Amniotic epithelial cell (primary cell): ENCODE results near the gene REV1.
"Not testable (repeated sequence)": the region's sequence is repeated elsewhere in the genome, so short reads cannot be mapped to it uniquely, and the experiment has no call there.

Experiments used
- DNase-seq: peaks from one replicate; pipeline ENCODE4 v3.0.0-alpha.2; 2010; ENCODE audit warnings: low read depth

The REV1 gene

DNA sequence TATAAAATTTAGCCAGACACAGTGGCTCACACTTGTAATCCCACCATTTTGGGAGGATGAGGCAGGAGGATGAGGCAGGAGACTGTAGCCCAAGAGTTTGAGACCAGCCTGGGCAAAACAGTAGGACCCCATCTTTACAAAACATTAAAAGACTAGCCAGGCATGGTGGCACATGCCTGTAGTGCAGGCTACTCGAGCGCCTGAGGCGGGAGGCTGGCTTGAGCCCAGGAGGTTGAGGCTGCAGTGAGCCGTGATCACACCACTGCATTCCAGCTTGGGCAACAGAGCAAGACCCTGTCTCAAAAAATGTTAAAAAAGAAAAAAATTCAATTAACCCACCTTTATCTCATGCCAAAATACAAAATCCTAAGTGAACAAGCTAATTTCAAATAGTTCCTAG, 4.0 kb downstream of the REV1 start:
- DNase-seq: no peak

DNA sequence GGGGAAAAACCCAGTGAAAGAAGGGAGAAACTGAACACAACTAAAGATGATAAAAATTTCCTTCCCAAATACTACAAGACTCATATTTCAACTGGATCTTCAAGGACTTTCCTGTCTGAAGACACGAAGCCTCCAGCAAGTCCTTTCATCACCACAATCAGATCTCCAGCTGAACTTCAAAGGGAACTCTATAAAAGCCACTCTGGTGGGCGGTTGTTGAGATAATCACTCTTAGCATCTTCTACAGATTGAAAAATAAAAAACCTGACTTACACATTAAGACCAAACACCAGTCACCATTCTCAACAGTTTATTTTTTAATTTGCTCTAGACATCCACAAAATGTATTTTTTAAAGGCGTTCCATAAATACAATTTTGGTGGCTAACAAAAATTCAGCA, 4.4 kb downstream of the REV1 start:
- no peak for DNase-seq

DNA sequence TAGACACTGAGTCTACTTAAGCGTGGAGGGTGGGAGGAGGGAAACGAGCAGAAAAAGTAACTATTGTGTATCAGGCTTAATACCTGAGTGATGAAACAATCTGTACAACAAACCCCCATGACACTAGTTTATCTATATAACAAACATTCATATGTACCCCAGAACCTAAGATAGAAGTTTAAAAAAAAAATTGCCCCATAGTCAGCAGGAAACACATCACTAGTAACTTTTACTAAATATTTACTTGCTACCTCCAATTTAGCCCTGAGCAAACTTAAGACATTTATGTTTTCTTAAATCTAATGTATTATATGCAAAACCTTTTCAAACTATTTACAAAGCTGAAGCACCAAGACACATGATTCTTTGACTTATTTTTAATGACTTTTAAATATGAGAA, 5.6 kb downstream of the REV1 start:
- DNase-seq: no peak

DNA sequence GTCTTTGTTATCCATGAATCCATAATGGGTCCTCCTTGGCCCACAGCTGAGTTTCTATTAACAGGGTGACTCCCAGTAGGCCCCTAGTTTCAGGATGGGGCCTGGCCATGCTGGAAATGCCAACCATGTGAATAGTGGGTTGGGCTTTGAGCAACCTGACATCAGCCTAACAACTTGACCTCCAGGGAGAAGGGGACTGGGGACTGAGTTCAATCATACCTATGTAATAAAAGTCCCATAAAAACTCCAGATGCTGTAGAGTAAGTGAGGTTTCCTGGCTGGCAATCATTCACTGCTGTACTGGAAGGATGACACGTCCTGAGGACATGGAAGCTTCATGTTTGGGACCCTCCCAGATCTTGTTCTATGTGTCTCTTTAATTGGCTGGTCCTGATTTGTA, 7.9 kb downstream of the REV1 start:
- DNase-seq: no peak

DNA sequence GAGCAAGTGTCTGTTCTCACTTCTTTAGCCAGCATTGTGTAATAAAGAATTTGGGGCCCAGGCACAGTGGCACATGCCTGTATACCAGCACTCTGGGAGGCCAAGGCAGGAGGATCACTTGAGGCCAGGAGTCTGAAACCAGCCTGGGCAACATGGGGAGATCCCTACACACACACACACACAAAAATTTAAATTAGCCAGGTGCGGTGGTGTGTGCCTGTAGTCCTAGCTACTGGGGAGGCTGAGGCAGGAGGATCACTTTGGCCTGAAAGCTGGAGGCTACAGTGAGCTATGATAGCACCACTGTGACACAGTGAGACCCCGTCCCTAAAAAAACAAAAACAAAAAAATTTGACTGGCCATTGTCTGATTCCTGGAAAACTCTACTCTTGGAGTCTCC, 8.3 kb downstream of the REV1 start:
- no peak for DNase-seq

DNA sequence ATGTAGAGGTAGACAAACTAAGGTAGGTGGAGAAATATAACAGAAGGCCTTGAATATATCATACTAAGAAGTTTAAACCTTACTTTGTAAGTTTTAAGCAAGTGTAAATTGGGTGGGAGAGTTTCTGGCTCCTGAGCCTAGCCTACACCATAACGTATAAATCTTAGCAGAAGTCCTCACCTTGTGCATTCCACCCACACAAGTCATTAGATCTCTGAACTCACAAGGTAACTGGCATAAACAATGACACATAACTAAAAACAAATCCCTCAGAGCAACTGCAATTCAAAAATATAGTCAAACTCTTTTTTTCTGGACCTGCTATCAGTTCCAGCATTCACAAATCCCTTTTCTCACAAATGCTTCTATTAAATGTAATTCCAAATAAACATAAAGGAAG, 9.4 kb downstream of the REV1 start:
- peak; percentile 39 for DNase-seq

DNA sequence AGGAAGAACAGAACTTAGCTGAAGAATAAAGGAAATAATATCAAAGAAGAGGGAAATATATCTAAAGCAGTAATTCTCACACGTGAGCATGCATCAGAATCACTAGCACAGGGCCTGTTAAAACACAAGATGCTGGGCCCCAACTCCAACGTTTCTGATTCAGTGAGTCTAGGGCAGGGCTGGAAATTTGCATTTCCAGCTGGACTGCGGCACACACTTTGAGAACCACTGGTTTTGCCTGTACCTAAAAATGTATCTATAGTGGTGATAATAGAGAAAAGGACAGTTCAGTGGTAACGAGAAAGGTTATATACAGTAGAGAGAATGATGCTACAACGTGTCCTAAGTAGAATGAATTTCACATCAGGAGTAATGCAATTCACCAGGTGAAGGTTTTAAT, 11.2 kb downstream of the REV1 start:
- no peak for DNase-seq

DNA sequence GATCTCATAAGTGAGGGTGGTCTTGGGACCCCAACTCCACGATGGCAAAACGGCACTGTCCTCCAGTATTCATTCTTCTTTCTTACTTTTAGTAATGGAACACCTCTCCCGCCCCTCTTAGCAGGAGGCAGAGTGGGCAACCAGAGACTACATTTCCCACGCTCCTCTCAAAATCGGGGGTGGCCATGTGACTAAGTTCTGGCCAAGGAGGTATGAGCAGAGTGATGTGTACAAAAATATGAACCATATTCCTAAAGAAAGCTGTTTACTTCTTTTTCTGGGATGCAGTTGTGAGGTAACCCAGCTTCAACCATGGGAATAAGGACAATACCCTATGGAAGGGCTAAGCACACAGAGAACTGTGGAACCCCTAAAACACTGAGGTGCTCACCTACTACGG, 12.8 kb downstream of the REV1 start:
- no peak for DNase-seq

DNA sequence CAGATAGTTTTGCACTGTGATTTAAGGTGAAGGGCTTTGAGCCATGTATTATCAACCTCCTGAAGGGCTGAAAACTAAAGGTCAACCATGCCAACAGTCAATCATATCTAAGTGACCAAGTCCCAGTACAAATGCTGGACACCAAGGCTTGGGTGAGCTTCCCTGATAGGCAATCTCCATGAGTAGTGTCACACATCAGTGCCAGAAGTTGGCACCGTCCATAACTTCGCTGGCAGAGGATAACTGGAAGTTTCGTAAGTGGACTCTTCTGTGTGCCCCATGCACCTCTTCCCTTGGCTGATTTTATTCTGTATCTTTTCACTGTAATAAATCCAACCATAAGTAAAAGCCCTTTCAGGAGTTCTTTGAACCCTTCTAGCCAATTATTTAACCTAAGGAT, 13.2 kb downstream of the REV1 start:
- DNase-seq: no peak

DNA sequence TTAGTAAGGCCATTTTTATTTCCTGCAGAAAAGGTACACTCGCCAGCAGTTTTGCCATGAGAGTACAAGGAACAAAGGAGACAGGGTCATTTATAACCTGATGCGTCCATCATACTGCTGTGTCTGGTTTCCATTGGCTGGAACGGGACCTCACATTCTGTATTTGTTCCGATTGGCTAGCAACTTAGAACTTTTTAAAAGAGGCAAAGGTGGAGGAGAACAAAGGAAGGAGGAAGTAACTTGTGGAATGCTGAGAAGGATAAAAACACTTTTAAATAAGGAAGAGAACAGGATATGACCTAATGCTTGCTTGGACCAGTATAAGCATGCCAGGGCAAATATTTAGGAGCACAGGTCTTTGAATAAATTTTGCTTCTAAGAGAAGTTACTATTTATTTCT, 14.7 kb downstream of the REV1 start:
- not testable (repeated sequence) for DNase-seq

DNA sequence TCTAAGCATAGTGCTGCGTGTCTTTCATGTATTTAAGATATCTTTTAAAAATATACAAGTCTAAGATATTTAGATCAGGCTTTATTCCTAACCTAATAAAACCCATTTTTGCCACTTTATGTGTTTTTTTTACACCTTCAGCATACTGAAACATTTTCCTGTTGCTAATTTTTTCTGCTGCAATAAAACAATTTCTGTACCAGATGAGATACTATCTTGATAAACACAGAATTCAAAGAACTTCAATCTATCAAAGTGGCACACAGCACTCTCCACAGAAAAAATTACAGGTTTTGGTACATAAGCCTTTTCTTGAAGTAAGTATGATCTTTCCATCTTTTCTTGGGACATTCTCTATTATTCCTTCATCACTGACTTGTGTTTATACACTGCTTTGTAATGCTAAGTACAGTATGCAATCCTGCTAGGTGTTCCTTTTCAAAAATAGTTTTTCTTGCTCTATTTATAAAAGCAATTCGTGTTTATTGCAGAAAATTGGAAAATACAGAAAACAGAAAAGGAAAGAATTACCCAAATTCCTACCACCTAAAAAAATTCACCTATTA, 16.2 kb downstream of the REV1 start:
- DNase-seq: no peak

DNA sequence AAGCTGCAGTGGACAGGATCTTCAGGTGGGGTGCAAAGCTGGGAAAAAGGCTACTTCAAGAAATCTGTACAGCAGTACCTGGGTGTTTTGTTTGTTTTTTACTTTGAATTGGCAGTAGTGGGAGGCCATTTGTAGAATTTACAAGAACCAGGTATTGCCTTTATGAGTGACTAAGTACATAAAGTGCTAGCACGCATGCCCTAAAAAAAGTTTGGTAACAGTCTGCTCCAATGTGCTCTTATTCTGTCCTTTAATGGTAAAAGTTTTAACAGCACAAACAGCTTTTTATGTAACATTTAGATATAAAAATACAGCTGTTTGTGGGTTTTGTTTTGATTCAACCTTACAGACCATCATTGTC, 17.2 kb downstream of the REV1 start:
- no peak for DNase-seq

DNA sequence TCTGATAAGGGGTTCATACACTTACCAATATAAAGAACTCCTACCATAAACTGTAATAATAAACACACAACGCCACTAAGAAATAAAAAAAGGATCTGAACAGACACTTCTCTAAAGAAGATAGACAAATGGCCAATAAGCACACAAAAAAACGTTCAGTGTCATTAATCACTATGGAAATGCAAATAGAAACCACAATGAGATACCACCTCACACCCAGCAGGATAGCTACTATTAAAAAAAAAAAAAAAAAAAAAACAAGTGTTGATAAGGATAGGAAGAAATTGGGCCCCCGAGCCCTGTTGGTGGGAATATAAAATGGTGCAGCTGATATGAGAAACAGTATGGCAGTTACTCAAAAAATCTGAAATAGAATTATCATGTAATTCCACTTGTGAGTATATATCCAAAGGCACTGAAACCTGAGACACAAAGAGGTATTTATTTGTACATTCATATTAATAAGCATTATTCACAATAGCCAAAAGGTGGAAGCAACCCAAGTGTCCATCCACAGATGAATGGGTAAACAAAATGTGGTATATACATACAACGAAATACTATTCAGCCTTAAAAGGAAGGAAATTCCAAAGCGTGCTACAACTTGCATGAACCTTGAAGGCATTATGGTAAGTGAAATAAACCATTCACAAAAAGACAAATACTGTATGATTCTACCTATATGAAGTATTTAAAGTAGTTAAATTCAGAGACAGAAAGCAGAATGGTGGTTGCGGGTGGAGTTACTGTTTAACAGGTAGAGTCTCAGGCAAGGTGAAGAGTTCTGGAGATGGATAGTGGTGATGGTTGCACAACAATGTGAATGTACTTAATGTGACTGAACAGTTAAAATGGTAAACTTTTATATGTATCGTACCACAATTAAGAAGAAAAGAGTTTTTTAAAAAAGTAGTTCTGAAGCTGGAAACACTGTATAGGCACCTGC, 17.9 kb downstream of the REV1 start:
- no peak for DNase-seq

DNA sequence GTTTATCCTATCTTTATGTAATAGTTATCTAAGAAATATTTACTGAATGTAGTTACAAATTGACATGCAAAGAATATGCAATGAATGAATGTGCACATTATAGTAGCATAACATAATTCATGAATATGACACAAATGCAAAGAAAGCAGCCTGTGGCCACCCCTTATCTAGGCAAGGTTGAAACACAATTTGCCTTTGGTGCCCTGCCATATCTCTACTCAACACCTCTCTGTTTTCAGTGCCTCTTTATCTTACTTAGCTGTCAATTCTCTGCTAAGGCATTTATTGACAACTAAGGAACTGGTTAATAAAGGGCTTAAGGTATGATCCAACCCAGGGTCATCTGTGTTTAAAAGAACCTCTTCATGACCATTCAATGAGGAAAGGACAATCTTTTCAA, 18.9 kb downstream of the REV1 start:
- DNase-seq: no peak

DNA sequence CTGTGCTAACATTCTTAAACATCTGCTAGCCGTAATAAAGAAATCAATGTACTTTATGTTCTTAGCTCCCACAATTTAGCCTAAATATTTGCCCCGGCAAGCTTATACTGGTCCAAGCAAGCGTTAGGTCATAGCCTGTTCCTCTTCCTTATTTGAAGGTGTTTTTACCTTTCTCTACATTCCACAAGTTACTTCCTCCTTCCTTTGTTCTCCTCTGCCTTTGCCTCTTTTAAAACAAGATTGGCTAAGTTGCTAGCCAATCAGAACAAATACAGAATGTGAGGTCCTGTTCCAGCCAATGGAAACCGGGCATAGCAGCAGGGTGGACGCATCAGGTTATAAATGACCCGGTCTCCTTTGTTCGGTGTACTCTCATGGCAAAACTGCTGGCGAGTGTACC, 19.4 kb downstream of the REV1 start:
- not testable (repeated sequence) for DNase-seq

DNA sequence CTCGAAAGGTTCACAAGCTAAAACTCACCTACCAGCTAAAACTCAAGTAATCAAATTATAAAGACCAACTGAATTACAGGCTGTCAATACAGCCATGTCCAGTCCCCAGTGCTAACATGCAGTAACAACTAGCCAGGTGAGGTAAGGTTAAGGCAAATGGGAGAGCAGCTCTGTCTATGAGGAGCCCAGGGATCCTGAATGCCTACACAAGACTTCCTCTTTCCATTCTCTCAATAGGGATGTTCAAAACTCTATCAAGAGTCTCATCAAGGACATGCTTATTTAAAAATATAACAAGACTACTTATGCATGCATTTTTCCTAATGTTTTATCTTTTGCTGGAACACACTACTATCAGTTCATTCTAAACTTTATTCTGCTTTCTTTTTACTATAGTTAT, 20.4 kb downstream of the REV1 start:
- DNase-seq: no peak

DNA sequence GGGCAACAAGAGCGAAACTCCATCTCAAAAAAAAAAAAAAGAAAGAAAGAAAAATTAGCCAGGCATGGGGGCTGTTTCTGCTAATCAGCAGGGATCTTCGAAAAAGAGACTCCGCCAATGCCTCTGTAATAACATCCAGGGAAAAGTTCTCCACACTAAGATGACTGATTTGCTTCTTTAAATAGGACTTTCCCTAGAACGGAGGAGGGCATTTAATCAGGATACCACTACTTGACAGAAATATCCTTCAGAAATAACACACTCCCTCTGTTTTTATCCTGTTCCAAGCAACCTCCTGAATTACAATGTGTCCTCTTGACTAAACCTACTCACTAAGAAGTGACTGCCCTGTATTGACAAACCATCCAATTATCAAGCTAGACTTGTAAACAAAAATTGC, 21.7 kb downstream of the REV1 start:
- DNase-seq: peak; percentile 70

DNA sequence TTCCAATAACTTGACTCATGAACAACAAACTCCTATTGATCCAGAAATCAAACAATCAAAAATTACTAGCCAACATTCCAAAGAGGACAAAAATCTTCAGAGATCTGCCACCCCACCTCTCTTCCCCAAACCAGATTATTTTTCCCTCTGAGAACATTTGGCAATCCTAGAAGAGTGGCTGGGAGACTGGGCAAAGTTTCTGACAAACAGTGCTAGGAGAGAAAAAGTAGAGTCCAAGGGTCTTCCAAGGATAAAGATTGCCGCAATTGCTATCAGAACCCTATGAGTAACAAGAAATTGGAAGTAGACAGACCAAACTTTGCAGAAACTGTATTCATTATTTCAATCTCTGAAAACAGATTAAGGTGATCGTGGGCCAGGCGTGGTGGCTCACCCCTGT, 22.4 kb downstream of the REV1 start:
- no peak for DNase-seq

DNA sequence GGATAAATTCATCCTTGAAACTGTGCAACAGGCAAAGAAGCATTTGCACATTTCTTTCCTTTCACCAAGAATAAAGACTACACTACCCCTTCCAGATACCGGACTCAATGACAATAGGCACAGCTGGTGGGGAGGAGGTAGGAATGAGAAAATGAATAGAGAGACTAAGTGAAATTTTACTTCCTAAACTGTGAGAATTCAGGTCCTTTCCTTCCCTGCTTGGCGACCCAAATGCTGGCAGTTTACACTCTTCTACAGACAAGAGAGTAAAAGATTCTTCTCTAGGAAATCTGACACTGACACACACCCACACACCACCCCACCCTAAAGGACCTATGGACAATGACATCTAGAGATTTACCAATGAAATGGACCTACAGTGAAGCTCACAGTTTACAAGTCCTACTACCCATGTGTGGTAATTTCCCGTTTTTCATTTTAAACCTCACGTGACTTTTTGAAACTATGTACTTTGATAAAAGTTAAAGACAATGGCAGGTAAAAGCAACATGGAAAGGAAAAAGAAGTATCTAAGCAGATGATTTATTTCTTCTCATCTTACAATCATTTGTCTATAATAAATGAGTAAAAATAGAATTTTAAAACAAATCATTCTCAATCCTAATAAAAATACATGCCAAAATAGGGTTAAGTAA, 27.9 kb downstream of the REV1 start:
- no peak for DNase-seq

DNA sequence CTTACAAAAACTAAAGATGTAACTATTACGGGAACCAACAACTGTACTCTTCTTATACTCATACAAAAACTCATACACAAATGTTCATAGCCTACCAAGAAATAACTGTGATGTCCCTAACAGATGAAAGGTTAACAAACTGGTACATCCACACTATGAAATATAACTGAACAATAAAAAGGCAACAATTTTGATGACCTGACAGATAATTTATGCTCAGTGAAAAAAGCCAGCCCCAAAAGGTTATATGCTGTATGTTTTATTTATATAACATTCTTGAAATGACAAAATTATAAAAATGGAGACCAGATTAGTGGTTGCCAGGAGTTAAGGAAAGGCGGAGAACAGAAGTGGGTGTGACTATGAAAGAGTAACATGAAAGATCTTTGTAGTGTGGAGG, 31.3 kb downstream of the REV1 start:
- DNase-seq: no peak

DNA sequence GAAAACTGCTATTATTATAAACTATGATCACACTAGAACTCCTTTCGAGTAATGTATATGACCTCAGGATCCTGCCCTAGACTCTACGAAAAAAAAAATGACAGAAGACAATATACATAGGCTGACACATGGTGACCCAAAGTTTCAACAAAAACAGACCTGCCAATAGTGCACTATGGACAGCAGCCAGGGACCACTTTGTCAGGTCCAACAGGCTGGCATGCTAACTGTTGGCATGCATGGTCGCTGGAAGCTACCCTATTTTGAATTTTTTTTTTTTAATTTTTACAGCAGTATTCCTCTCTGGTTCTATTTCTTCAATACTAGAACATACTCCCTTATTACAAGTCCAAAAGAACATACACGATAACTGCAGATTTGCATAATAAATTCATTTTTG, 38.1 kb downstream of the REV1 start:
- no peak for DNase-seq

DNA sequence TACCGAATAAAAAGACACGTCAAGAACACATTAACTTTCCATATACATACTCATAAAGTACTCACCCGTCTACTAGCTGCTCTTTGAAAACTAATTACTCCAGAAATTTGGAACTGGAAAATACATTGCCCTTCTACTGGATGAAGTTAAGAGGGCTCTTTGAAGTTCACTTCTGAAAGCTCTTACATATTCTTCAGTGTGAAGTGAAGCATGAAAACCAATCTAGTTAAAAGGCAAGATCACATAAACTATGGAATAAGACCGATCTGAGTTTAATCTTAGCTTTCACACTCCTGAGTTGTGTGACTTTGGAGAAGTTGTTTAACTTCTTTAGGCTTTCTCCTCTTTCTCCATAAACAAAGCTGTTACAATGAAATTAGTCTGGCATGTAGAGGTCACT, 38.5 kb downstream of the REV1 start:
- no peak for DNase-seq

DNA sequence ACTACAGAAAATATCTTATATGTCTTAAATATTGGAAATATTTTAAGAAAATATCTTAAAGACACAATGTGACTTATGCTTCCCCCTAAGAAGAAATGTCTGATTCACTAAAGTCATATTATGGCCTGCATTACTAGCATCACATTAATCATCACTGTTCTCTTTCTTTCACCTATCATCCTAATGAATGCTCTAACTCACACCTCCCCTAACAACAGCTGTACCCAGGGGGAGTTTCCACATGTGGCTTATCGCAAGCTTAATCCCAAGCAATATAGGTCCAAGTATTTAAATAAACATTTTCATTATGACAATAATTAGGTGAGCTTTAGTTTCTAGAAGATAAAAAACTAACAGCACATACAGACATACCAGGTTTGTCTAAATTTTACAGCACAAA, 39.6 kb downstream of the REV1 start:
- peak; percentile 11 for DNase-seq
